Ascending aorta (tissue), 2 donors: ENCODE data around the gene PHKA2. TPM values are rescaled to one million over a fixed set of nuclear protein-coding genes. Genes with fewer than 3 reads are reported as not detected.
"Not testable (repeated sequence)": the region's sequence is repeated elsewhere in the genome, so short reads cannot be mapped to it uniquely, and the experiment has no call there.

Experiments used
- DNase-seq, 2 donors: peaks; one replicate each; pipeline ENCODE4 v3.0.0-alpha.2; 2019; ENCODE audit warnings: low spot score in 2 of 2
- H3K27ac ChIP-seq, 2 donors: fragments of 200-600 bp; sonication (generic); one replicate each; pipeline ENCODE4 v1.5.1; 2016 to 2017; ENCODE audit warnings: mild to moderate bottlenecking in 1 of 2
- H3K27me3 ChIP-seq: fragments of 200-600 bp; sonication (generic); one replicate; pipeline ENCODE4 v1.5.1; 2017
- H3K36me3 ChIP-seq, 2 donors: fragments of 200-600 bp; sonication (generic); one replicate each; pipeline ENCODE4 v1.5.1; 2016
- H3K4me1 ChIP-seq, 2 donors: fragments of 200-600 bp; sonication (generic); one replicate each; pipeline ENCODE4 v1.5.1; 2016 to 2017; ENCODE audit warnings: mild to moderate bottlenecking in 1 of 2
- H3K4me3 ChIP-seq, 2 donors: fragments of 200-600 bp; sonication (generic); one replicate each; pipeline ENCODE4 v1.5.1; 2016 to 2017; ENCODE audit warnings: mild to moderate bottlenecking in 1 of 2
- H3K9me3 ChIP-seq, 2 donors: fragments of 200-600 bp; sonication (generic); one replicate each; pipeline ENCODE4 v1.5.1; 2016
- intact Hi-C: fragments of 100-400 bp; cut with DNase I; formaldehyde crosslinking; loops from one replicate; pipeline ENCODE4 v1.15.1; 2023
- total RNA-seq: library from RNA; depleted of rRNA; stranded (reverse); fragments of >200 nt; gene quantifications from one replicate; pipeline ENCODE4 v1.1.0, GENCODE V29; 2016
- TF ChIP-seq, protein P1 (sequence below), 3 experiments: fragments of 200-600 bp in 2 of 3; fragments of 450-650 bp in 1 of 3; sonication (generic) in 2 of 3; IDR thresholded peaks; one replicate each; pipeline ENCODE4 v1.5.1; 2016 to 2019; ENCODE audit warnings: antibody characterized with exemption in 3 of 3, mild to moderate bottlenecking in 1 of 3, moderate library complexity in 1 of 3

Gene PHKA2
- total RNA-seq, 1 donor from 2014 or later: 16.0 TPM

DNA sequence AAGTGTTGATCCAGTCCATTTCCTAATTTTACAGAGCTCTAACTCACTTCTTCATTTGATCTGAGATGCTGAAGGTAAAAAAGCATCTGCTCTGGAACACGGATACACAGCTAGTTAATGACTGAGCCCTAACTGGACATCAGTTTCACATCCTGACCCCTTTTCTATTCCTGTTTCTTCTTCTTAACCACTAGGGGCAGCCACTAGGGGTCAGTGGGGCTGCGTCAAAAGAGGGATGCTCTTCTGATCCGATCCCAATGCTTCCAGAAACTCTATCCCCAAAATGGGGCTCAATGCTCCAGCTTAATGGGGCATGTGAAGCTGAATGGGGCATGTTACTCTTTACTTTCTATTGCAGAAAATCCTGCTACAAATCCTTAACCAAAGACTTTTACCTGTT, 33.4 kb upstream of the PHKA2 start:
- TF ChIP-seq, protein P1, sequence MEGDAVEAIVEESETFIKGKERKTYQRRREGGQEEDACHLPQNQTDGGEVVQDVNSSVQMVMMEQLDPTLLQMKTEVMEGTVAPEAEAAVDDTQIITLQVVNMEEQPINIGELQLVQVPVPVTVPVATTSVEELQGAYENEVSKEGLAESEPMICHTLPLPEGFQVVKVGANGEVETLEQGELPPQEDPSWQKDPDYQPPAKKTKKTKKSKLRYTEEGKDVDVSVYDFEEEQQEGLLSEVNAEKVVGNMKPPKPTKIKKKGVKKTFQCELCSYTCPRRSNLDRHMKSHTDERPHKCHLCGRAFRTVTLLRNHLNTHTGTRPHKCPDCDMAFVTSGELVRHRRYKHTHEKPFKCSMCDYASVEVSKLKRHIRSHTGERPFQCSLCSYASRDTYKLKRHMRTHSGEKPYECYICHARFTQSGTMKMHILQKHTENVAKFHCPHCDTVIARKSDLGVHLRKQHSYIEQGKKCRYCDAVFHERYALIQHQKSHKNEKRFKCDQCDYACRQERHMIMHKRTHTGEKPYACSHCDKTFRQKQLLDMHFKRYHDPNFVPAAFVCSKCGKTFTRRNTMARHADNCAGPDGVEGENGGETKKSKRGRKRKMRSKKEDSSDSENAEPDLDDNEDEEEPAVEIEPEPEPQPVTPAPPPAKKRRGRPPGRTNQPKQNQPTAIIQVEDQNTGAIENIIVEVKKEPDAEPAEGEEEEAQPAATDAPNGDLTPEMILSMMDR (IDR thresholded peaks at IDR 0.05): peak in 2 of 3 experiments; percentile 26 to 27
- no peak for DNase-seq
- Histone ChIP-seq H3K27ac (no peak overlapping the region), H3K36me3 (no peaks in the 10 kb centered on the region), H3K4me1 (no peaks in the 10 kb centered on the region), H3K4me3 (no peak overlapping the region), H3K9me3 (no peaks in the 10 kb centered on the region), H3K27me3 (no peaks in the 10 kb centered on the region)
- intact Hi-C loops: loop anchor here (10.0 kb wide), 1 partner anchor 318 kb away; no protein-coding TSS in a partner anchor

DNA sequence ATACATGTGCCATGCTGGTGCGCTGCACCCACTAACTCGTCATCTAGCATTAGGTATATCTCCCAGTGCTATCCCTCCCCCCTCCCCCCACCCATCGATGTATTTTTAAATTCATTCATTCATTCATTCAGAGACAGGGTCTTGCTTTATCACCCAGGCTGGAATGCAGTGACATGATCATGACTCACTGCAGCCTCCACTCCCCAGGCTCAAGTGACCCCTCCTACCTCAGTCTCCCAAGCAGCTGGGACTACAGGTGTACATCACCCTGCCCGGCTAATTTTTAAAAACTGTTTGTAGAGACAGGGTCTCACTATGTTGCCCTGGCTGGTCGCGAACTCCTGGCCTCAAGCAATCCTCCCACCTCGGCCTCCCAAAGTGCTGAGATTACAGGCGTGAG, 32.7 kb upstream of the PHKA2 start:
- not testable (repeated sequence) for H3K27me3 ChIP-seq, DNase-seq, H3K9me3 ChIP-seq, H3K36me3 ChIP-seq, H3K4me3 ChIP-seq, H3K27ac ChIP-seq, H3K4me1 ChIP-seq
- intact Hi-C loops: loop anchor here (10.0 kb wide), 1 partner anchor 318 kb away; no protein-coding TSS in a partner anchor

DNA sequence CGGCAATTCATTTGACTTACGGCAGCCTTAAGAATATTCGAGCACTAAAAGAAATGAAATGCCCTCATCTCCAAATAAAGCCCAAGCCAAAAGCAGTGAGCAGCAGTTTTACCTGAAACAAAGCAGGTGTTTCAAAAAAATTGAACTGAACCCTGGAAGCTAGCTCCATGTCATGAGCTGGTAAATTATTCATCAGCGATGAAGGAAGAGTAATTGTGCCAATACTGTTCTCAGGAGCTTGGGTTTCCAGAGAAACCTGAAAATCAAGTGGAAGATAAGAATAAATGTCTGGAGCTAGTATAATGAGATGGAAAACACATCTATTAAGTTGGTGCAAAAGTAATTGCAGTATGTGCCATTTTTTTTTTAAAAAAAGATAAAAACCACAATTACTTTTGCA, 24.0 kb upstream of the PHKA2 start:
- TF ChIP-seq, protein P1 (IDR thresholded peaks at IDR 0.05): no peak
- intact Hi-C loops: no loop called here

DNA sequence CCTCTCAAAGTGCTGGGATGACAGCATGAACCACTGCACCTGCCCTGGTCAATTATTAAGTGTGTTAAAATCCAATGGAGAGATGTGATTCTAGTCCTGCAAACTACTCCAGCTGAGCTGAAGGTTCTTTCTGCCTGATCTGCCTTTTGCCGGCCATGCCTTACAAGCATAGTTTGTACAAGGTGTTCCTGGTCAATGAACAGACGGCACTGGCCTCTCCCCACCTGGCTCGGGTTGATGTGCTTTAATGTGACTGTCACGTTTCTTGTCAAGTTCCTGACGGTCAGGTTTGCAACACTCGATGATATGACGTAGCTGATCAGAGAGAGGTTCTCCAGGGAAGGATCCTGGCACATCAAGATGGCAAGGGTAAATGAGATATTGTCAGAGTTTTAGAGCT, 23.1 kb upstream of the PHKA2 start:
- Histone ChIP-seq H3K36me3 (no peaks in the 10 kb centered on the region), H3K27me3 (no peaks in the 10 kb centered on the region), H3K27ac (no peak overlapping the region), H3K4me3 (no peak overlapping the region), H3K4me1 (no peaks in the 10 kb centered on the region), H3K9me3 (no peaks in the 10 kb centered on the region)
- DNase-seq: no peak
- TF ChIP-seq, protein P1 (IDR thresholded peaks at IDR 0.05): no peak
- intact Hi-C loops: no loop called here

More for the DNA sequence above, 24.0 kb upstream of the PHKA2 start:
- Histone ChIP-seq H3K4me3 (no peak overlapping the region), H3K9me3 (no peaks in the 10 kb centered on the region), H3K27me3 (no peaks in the 10 kb centered on the region), H3K36me3 (no peaks in the 10 kb centered on the region), H3K4me1 (no peaks in the 10 kb centered on the region), H3K27ac (no peak overlapping the region)
- DNase-seq: no peak

DNA sequence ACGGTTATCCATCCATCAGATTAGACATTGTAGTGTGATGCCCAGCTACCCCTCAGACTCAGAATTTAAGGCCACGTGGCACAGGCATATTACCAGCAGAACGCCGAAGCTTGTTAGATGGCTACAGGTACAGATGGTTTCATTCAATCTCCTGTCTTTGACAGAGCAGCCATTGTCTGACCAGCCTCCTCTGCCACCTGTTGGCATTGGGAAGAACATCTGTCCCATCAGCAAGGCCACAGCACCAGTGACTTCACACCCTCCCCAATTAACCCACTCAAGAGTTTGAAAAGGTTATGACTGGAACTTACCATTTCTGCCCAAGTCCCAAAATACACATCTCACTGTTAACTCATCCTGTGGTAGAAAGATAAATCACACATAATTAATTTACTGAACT, 22.0 kb upstream of the PHKA2 start:
- intact Hi-C loops: no loop called here
- DNase-seq: no peak
- no peaks in the 10 kb centered on the region for H3K9me3 ChIP-seq
- H3K36me3 ChIP-seq: no peaks in the 10 kb centered on the region
- H3K27ac ChIP-seq: no peak overlapping the region
- TF ChIP-seq, protein P1 (IDR thresholded peaks at IDR 0.05): no peak
- no peaks in the 10 kb centered on the region for H3K27me3 ChIP-seq
- no peaks in the 10 kb centered on the region for H3K4me1 ChIP-seq
- H3K4me3 ChIP-seq: no peak overlapping the region

DNA sequence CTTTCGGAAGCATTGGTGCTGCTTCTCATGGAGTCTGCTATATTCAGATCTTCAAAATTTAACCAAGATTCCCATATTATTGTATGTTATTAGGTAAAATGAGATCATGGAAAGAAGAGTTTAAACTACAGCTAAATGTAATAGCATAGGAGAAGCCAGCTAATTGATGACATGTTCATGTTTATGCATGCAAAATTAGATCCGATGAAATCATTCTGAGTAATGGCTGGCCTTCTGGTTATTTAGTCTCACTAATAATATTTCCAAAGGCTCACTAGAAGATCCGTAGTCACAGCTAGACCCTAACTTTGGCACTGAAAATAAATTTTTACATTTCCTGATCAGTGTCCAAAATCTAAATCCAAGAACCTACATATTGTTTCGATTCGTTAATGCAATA, 19.8 kb upstream of the PHKA2 start:
- TF ChIP-seq, protein P1 (IDR thresholded peaks at IDR 0.05): no peak
- no peak for DNase-seq
- no peaks in the 10 kb centered on the region for H3K27me3 ChIP-seq
- no peaks in the 10 kb centered on the region for H3K9me3 ChIP-seq
- no peaks in the 10 kb centered on the region for H3K36me3 ChIP-seq
- H3K27ac ChIP-seq: no peak overlapping the region
- intact Hi-C loops: no loop called here
- no peak overlapping the region for H3K4me3 ChIP-seq
- peaks cover 0 to 3% of the 10 kb centered on the region in 2 donors for H3K4me1 ChIP-seq
